ENCODE data around the gene KCNK5. TPM values are rescaled to one million over a fixed set of nuclear protein-coding genes. Genes with fewer than 3 reads are reported as not detected.

Gene KCNK5
- total RNA-seq, 1 donor from 2014 or later: 10.1 TPM

GRCh38 chr6:39223061-39223460 lies 6.2 kb downstream of the KCNK5 start:
- Mint-ChIP-seq H3K4me3 (no peak overlapping the region), H3K4me1 (ENCODE audit: unreplicated experiment) (peaks cover 51% of the 10 kb centered on the region), H3K27me3 (peaks cover 18% of the 10 kb centered on the region), H3K27ac (no peak overlapping the region), H3K9me3 (no peaks in the 10 kb centered on the region), H3K36me3 (peaks cover 4% of the 10 kb centered on the region)
- TF ChIP-seq CTCF (conservative IDR thresholded peaks at IDR 0.05): no peak
- no peak for DNase-seq (ENCODE audit: extremely low spot score, unreplicated experiment)

GRCh38 chr6:39221779-39222641 lies 7.3 kb downstream of the KCNK5 start:
- peaks cover 53% of the 10 kb centered on the region for H3K4me1 Mint-ChIP-seq (ENCODE audit: unreplicated experiment)
- TF ChIP-seq CTCF (conservative IDR thresholded peaks at IDR 0.05): no peak
- H3K9me3 Mint-ChIP-seq: no peaks in the 10 kb centered on the region
- H3K36me3 Mint-ChIP-seq: peaks cover under 1% of the 10 kb centered on the region
- H3K4me3 Mint-ChIP-seq: no peak overlapping the region
- peaks cover 7% of the 10 kb centered on the region for H3K27me3 Mint-ChIP-seq
- H3K27ac Mint-ChIP-seq: no peak overlapping the region
- no peak for DNase-seq (ENCODE audit: extremely low spot score, unreplicated experiment)

- Mint-ChIP-seq H3K27ac (no peak overlapping the region), H3K4me1 (ENCODE audit: unreplicated experiment) (peaks cover 49% of the 10 kb centered on the region), H3K4me3 (no peak overlapping the region), H3K27me3 (peaks cover 3% of the 10 kb centered on the region), H3K36me3 (no peaks in the 10 kb centered on the region), H3K9me3 (no peaks in the 10 kb centered on the region)
- no peak for TF ChIP-seq CTCF (conservative IDR thresholded peaks at IDR 0.05)
- no peak for DNase-seq (ENCODE audit: extremely low spot score, unreplicated experiment)
These were observed 8.2 kb downstream of the KCNK5 start for GRCh38 chr6:39221115-39221514.

GRCh38 chr6:39218868-39219567 lies 10.3 kb downstream of the KCNK5 start:
- DNase-seq (ENCODE audit: extremely low spot score, unreplicated experiment): no peak
- no peaks in the 10 kb centered on the region for H3K36me3 Mint-ChIP-seq
- H3K4me1 Mint-ChIP-seq (ENCODE audit: unreplicated experiment): peaks cover 49% of the 10 kb centered on the region
- peak overlapping the region; percentile 21 for H3K27ac Mint-ChIP-seq
- TF ChIP-seq CTCF (conservative IDR thresholded peaks at IDR 0.05): no peak
- no peaks in the 10 kb centered on the region for H3K9me3 Mint-ChIP-seq
- H3K4me3 Mint-ChIP-seq: no peak overlapping the region
- no peaks in the 10 kb centered on the region for H3K27me3 Mint-ChIP-seq

GRCh38 chr6:39217177-39217864 lies 12.0 kb downstream of the KCNK5 start:
- Mint-ChIP-seq H3K4me3 (no peak overlapping the region), H3K36me3 (peaks cover 4% of the 10 kb centered on the region), H3K27ac (peak overlapping the region; percentile 43), H3K4me1 (ENCODE audit: unreplicated experiment) (peaks cover 48% of the 10 kb centered on the region), H3K27me3 (peaks cover 3% of the 10 kb centered on the region), H3K9me3 (no peaks in the 10 kb centered on the region)
- no peak for TF ChIP-seq CTCF (conservative IDR thresholded peaks at IDR 0.05)
- DNase-seq (ENCODE audit: extremely low spot score, unreplicated experiment): no peak
